HEK293T (cell line): ENCODE data around the gene CLCN1.

ENCODE experiments used
- CTCF ChIA-PET: fragments of 350-600 bp; formaldehyde crosslinking; extraction: SDS; loops from one replicate; lab custom pipeline; 2021; ENCODE audit warnings: antibody characterized with exemption, inconsistent platforms; lab: Yijun Ruan, JAX
- POLR2A ChIA-PET: fragments of 350-600 bp; formaldehyde crosslinking; extraction: SDS; loops from one replicate; lab custom pipeline; 2020; ENCODE audit warnings: antibody characterized with exemption, inconsistent platforms; lab: Yijun Ruan, JAX
- DNase-seq: peaks from one replicate; pipeline ENCODE4 v3.0.0; 2012; ENCODE audit warnings: mixed read lengths; ENCODE audit errors: extremely low spot score
- ARNT ChIP-seq: fragments of 450-650 bp; IDR thresholded peaks from 2 replicates; pipeline ENCODE4 v1.6.1; 2017; ENCODE audit warnings: mild to moderate bottlenecking
- BHLHE40 ChIP-seq: fragments of 450-650 bp; IDR thresholded peaks from 2 replicates; pipeline ENCODE4 v1.6.1; 2016; ENCODE audit warnings: mild to moderate bottlenecking, moderate library complexity, borderline replicate concordance
- CTBP1 ChIP-seq: fragments of 450-650 bp; IDR thresholded peaks from 2 replicates; pipeline ENCODE4 v1.6.1; 2016; ENCODE audit warnings: borderline replicate concordance
- ELF4 ChIP-seq: fragments of 450-650 bp; IDR thresholded peaks from 2 replicates; pipeline ENCODE4 v1.6.1; 2017; ENCODE audit warnings: antibody characterized with exemption
- FOXA1 ChIP-seq: fragments of 450-650 bp; IDR thresholded peaks from 2 replicates; pipeline ENCODE4 v1.6.1; 2016; ENCODE audit warnings: mild to moderate bottlenecking
- FOXK2 ChIP-seq: fragments of 450-650 bp; IDR thresholded peaks from 2 replicates; pipeline ENCODE4 v1.6.1; 2016; ENCODE audit warnings: mild to moderate bottlenecking
- FOXM1 ChIP-seq: fragments of 450-650 bp; IDR thresholded peaks from 2 replicates; pipeline ENCODE4 v1.6.1; 2017; ENCODE audit warnings: mild to moderate bottlenecking, borderline replicate concordance
- HDGF ChIP-seq: fragments of 450-650 bp; IDR thresholded peaks from 2 replicates; pipeline ENCODE4 v1.6.1; 2017; ENCODE audit warnings: antibody characterized with exemption, borderline replicate concordance
- L3MBTL2 ChIP-seq: fragments of 450-650 bp; conservative IDR thresholded peaks from 2 replicates; pipeline ENCODE4 v1.6.1; 2016; ENCODE audit warnings: mild to moderate bottlenecking
- LEF1 ChIP-seq: fragments of 450-650 bp; IDR thresholded peaks from 2 replicates; pipeline ENCODE4 v1.6.1; 2017; ENCODE audit warnings: mild to moderate bottlenecking, borderline replicate concordance
- NFRKB ChIP-seq: fragments of 450-650 bp; IDR thresholded peaks from 2 replicates; pipeline ENCODE4 v1.6.1; 2016; ENCODE audit warnings: mild to moderate bottlenecking, moderate library complexity
- SP1 ChIP-seq: fragments of 450-650 bp; IDR thresholded peaks from 2 replicates; pipeline ENCODE4 v1.6.1; 2017
- SUZ12 ChIP-seq: fragments of 450-650 bp; IDR thresholded peaks from 2 replicates; pipeline ENCODE4 v1.6.1; 2016; ENCODE audit warnings: mild to moderate bottlenecking
- TARDBP ChIP-seq: fragments of 450-650 bp; IDR thresholded peaks from 2 replicates; pipeline ENCODE4 v1.6.1; 2016
- ZNF384 ChIP-seq: fragments of 450-650 bp; IDR thresholded peaks from 2 replicates; pipeline ENCODE4 v1.6.1; 2016
- TF ChIP-seq, protein P1 (sequence below): fragments of 450-650 bp; IDR thresholded peaks from 2 replicates; pipeline ENCODE4 v1.6.1; 2016

CLCN1 gene

DNA sequence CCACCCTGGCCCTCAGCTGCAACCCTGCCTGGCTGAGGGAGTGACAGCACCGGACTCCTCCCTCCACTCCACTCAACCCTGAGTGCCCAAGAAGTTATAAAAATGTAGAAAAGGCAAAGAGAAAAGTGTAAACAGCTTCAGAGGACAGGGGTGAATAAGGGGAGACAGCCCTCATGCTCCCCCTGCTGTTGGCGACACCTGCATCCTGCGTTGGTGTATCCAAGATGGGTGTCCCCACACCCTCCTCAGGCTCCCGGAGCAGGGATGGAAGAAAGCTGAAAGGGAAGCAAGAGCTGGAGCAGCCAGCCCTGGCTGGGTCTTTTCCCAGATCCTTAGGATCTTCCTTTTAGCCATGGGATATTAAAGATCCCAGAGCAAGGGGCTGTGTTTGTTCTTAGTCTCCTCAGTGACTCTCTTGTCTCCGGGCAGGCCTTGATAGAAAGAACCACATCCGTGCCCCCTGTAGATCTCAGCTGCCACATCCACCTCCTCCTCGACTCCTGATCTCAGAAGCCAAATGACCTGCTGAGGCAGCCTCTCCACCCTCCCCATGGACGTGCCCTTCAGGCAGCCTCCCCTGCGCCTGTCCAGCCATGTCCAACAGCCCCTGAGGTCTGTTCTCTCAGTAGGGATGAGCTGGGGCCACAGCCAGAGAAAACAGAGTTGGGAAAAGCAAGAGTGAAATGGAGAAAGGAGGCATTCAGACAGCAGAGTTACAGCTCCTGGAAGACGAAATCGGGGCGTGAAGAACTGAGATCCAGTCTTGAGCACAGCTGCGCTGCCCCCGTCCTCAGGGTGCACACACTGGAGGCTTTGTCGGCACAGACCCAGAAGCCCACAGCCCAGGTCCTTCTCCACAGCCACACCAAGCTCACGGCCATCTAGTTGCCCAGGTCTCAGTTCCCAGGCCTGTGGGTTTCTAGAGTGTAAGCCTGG lies 39.8 kb downstream of the CLCN1 start:
- CTCF ChIA-PET: interaction anchor here (1.3 kb wide), 1 partner anchor 24 kb away, joined by 3 read pairs; no protein-coding TSS in a partner anchor
- no peak for DNase-seq
- TF ChIP-seq FOXA1 (no peak), SUZ12 (no peak), NFRKB (no peak), CTBP1 (no peak), ARNT (no peak), L3MBTL2 (no peak), FOXM1 (no peak), LEF1 (no peak), FOXK2 (no peak), HDGF (no peak)
- POLR2A ChIA-PET: no interaction called here

DNA sequence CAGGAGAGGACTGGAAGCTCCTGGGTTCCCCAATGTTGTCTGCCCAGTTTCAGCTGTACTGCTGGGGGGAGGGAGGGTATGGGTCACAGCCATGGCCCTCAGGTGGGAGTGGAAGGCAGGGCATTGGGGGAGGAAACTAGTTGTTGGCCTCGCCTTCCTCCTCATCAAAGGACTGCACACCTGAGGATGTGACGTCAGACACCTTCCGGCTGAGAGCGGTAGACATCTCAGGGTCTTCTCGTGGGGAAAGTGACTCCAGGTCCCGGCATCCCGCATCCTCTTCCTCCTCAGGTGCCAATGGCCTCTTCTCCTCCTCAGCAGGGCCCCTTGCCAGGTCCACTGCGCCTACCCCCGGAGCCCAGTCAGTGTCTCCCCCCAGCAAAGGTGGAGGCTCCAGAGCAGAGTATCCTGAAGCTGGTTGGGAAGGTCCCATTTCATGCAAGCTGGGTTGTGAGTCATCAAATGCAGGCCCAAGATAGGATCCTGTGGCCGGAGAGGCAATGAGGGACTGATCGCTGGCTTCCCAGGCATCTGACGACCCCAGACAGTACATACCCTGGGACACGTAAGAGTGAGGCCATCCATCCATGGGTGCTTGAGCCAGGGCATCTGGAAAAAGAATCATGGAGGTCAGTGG lies 40.6 kb downstream of the CLCN1 start:
- TF ChIP-seq SUZ12: no peak
- no peak for TF ChIP-seq BHLHE40
- TF ChIP-seq ARNT: no peak
- TF ChIP-seq HDGF: no peak
- TF ChIP-seq L3MBTL2: no peak
- TF ChIP-seq NFRKB: no peak
- no peak for TF ChIP-seq TARDBP
- TF ChIP-seq, protein P1, sequence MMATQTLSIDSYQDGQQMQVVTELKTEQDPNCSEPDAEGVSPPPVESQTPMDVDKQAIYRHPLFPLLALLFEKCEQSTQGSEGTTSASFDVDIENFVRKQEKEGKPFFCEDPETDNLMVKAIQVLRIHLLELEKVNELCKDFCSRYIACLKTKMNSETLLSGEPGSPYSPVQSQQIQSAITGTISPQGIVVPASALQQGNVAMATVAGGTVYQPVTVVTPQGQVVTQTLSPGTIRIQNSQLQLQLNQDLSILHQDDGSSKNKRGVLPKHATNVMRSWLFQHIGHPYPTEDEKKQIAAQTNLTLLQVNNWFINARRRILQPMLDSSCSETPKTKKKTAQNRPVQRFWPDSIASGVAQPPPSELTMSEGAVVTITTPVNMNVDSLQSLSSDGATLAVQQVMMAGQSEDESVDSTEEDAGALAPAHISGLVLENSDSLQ: no peak
- no peak for TF ChIP-seq FOXA1
- TF ChIP-seq ELF4: no peak
- no peak for TF ChIP-seq FOXM1
- no peak for TF ChIP-seq SP1
- no peak for TF ChIP-seq ZNF384
- TF ChIP-seq CTBP1: no peak
- TF ChIP-seq LEF1: no peak
- no peak for TF ChIP-seq FOXK2
- DNase-seq: no peak
- ChIA-PET POLR2A (no interaction called here), CTCF (interaction anchor here (1.3 kb wide), 1 partner anchor 24 kb away, joined by 3 read pairs; no protein-coding TSS in a partner anchor)

DNA sequence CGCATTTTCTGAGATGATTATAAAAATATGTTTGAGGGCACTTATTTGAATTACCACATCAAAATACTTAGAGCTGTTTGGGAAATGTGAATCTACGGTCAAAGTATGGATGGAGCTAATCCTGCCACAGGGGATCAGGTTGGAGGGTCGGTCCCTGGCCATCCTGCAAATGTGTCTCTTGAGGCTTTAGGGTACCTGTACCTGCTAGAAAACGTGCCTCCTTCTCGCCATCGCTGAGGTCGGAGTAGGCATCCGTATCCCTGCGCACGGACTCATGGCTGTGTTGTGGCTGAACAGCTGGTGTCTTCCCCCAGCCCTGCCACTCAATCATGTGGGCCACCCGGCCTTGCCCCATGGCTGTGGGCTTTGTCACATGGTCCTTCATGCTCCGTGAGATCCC lies 42.7 kb downstream of the CLCN1 start:
- POLR2A ChIA-PET: no interaction called here
- DNase-seq: no peak
- CTCF ChIA-PET: interaction anchor here (0.8 kb wide), 1 partner anchor 11 kb away, joined by 4 read pairs; no protein-coding TSS in a partner anchor
- TF ChIP-seq CTBP1 (no peak), ELF4 (no peak), ZNF384 (no peak), TARDBP (no peak), FOXA1 (no peak), LEF1 (no peak), SUZ12 (no peak), ARNT (no peak), SP1 (no peak), BHLHE40 (no peak), HDGF (no peak), FOXK2 (no peak), L3MBTL2 (no peak)
- TF ChIP-seq, protein P1: no peak

DNA sequence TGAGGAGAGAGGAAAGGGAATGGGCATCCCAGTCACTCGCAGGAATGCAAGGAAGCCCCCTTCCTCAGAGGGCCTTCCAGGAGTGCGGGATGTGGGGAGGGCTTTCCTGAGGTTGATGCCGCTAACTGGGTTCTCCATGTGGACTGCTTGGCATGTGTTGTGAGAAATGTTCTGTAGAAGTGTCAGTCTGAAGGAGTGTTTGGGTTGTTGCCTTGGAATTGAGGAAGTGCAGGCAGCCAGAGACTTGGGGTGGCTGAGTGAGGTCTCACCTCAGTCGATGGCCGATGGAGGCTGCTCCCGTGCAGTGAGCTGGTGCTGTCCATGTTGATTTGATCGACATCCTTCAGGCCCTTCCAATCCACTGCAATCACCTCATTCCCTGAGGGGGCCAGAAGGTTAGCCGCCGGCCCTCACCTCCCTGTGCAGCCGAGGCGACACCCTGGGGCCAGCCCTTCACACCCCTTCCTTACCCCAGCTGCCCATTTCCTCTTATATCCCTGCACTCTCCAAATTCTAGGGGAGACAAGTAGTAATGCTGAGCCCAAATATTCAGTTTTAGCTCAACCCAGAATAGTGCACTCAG lies 44.0 kb downstream of the CLCN1 start:
- CTCF ChIA-PET: interaction anchor here (1.2 to 1.5 kb wide), 2 partner anchors 10 to 20 kb away, joined by 3 to 6 read pairs; no protein-coding TSS in a partner anchor
- TF ChIP-seq LEF1: no peak
- no peak for TF ChIP-seq FOXK2
- no peak for TF ChIP-seq HDGF
- no peak for TF ChIP-seq SUZ12
- TF ChIP-seq FOXM1: no peak
- TF ChIP-seq, protein P1: no peak
- no peak for TF ChIP-seq FOXA1
- no peak for TF ChIP-seq ZNF384
- DNase-seq: no peak
- POLR2A ChIA-PET: interaction anchor here (1.5 kb wide), 1 partner anchor 20 kb away, joined by 8 read pairs; no protein-coding TSS in a partner anchor

DNA sequence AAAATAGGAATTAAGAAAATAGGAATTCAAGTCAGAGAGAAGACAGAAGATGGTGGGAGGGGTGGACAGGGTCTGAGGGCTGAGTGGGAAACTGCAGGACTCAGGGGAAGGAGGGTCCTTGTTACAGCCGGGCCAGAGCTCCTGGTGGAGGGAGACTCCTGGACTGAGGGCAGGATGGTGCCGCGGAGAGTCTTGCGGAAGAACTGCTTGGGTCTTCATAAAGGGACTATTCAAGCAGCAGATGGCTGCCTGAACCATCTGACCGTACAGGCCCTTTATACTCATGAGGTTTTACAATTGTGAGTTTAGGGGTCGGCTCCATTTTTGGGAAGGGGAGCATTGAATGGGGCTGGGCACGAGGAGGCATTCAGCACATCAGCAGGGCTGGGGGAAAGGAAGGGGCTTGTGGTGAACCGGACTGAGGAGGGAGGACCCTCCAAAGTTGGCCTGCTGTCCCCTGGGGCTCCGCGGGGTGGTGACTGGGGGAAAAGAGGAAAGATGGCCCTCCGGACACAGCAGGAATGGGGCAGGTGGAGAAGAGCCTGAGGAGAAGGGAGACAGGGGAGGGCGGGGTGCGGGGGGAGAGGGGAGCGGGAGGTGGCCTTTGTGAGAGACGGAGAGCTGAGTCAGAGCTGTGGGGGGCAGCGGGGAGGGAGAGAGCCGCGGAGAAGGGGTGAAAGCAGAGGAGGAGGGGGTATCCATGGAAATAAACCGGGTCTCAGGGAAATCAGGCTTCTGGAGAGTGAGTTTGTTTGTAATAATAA lies 45.1 kb downstream of the CLCN1 start:
- no peak for DNase-seq
- TF ChIP-seq, protein P1: no peak
- TF ChIP-seq ARNT (no peak), L3MBTL2 (no peak), NFRKB (no peak), FOXA1 (no peak), SP1 (no peak), LEF1 (no peak), FOXM1 (no peak), ZNF384 (no peak), TARDBP (no peak), BHLHE40 (no peak)
- CTCF ChIA-PET: interaction anchor here (1.2 to 1.5 kb wide), 2 partner anchors 11 to 19 kb away, joined by 3 to 6 read pairs; no protein-coding TSS in a partner anchor

More for the DNA sequence above, 45.1 kb downstream of the CLCN1 start:
- POLR2A ChIA-PET: interaction anchor here (1.5 kb wide), 1 partner anchor 19 kb away, joined by 8 read pairs; no protein-coding TSS in a partner anchor
